Chondrocyte (in vitro differentiated cells): ENCODE data around the gene NLRP6. TPM values are rescaled to one million over a fixed set of nuclear protein-coding genes. Genes with fewer than 3 reads are reported as not detected.
"Not testable (repeated sequence)": the region's sequence is repeated elsewhere in the genome, so short reads cannot be mapped to it uniquely, and the experiment has no call there.

Source experiments
- DNase-seq: peaks from one replicate; pipeline ENCODE4 v3.0.0; 2021; ENCODE audit warnings: mixed read lengths, low spot score
- H3K27ac Mint-ChIP-seq: one replicate; pipeline ENCODE4 v1.8.0; 2021; ENCODE audit warnings: mild to moderate bottlenecking, moderate library complexity, mixed read lengths; ENCODE audit not compliant: unreplicated experiment
- H3K27me3 Mint-ChIP-seq: 2 replicates; pipeline ENCODE4 v1.8.0; 2021; ENCODE audit warnings: low read depth, mixed read lengths
- H3K36me3 Mint-ChIP-seq: 2 replicates; pipeline ENCODE4 v1.8.0; 2021; ENCODE audit warnings: low read depth, mixed read lengths
- H3K4me1 Mint-ChIP-seq: 2 replicates; pipeline ENCODE4 v1.8.0; 2021; ENCODE audit warnings: low read depth, mild to moderate bottlenecking, mixed read lengths
- H3K4me3 Mint-ChIP-seq: one replicate; pipeline ENCODE4 v1.8.0; 2021; ENCODE audit warnings: mild to moderate bottlenecking, moderate library complexity, mixed read lengths; ENCODE audit not compliant: unreplicated experiment
- H3K9me3 Mint-ChIP-seq: 2 replicates; pipeline ENCODE4 v1.8.0; 2021; ENCODE audit warnings: low read depth, mixed read lengths
- CTCF ChIP-seq: fragments of 200-600 bp; sonication (generic); IDR thresholded peaks from 2 replicates; pipeline ENCODE4 v1.5.0; 2021; ENCODE audit warnings: antibody characterized with exemption, mild to moderate bottlenecking, moderate library complexity
- total RNA-seq: library from RNA; stranded (reverse); gene quantifications from 3 replicates; pipeline ENCODE4 v1.2.1, GENCODE V29; 2021

NLRP6 gene
- total RNA-seq, 1 donor from 2014 or later: not detected

- Mint-ChIP-seq H3K4me1 (peaks cover 7% of the 10 kb centered on the region), H3K4me3 (peak overlapping the region; percentile 52), H3K36me3 (no peaks in the 10 kb centered on the region), H3K9me3 (no peaks in the 10 kb centered on the region), H3K27ac (no peak overlapping the region), H3K27me3 (peaks cover 9% of the 10 kb centered on the region)
- TF ChIP-seq CTCF: no peak
- no peak for DNase-seq
These were observed 10.7 kb upstream of the NLRP6 start for GRCh38 chr11:267491-267994.

- DNase-seq, H3K27ac Mint-ChIP-seq, H3K36me3 Mint-ChIP-seq, H3K4me1 Mint-ChIP-seq, H3K4me3 Mint-ChIP-seq, H3K9me3 Mint-ChIP-seq: not testable (repeated sequence)
- H3K27me3 Mint-ChIP-seq: peaks cover 11% of the 10 kb centered on the region
- TF ChIP-seq CTCF: peak; percentile 39
These were observed 9.5 kb upstream of the NLRP6 start for GRCh38 chr11:268716-269145.

DNA sequence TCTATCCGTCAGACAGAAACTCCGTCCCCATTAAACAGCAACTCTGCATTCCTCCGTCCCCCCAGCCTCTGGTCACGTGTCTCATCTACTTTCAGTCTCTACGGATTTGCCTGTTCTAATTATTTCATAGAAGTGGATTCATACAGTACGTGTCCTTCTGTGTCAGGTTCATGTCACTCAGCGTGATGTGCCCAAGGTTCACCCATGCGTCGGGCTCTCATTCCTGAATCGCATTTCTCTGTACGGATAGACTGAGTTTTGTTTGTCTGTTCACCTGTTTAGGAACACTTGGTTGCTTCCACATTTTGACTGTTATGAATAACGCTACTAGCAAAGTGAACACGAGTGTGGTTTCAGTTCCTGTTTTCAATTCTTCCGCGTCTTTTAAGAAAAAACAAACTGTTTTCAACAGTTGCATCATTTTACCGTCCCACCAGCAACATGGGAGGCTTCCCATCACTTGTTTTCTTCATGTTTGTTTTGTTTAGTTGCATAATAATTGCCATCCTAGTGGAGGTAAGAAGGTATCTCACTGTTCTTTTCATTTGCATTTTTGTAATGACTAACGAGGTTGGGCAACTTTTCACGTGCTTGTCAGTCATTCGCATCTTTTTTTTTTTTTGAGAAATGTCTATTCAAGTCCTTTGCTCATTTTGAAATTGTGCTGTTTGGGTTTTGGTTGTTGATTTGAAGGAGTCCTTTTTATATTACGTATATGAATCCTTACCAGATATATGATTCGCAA lies 8.9 kb upstream of the NLRP6 start:
- Mint-ChIP-seq H3K27ac (no peak overlapping the region), H3K36me3 (no peaks in the 10 kb centered on the region), H3K4me1 (peaks cover 7% of the 10 kb centered on the region), H3K27me3 (peaks cover 11% of the 10 kb centered on the region), H3K4me3 (no peak overlapping the region), H3K9me3 (no peaks in the 10 kb centered on the region)
- peak; percentile 8 for TF ChIP-seq CTCF
- no peak for DNase-seq

DNA sequence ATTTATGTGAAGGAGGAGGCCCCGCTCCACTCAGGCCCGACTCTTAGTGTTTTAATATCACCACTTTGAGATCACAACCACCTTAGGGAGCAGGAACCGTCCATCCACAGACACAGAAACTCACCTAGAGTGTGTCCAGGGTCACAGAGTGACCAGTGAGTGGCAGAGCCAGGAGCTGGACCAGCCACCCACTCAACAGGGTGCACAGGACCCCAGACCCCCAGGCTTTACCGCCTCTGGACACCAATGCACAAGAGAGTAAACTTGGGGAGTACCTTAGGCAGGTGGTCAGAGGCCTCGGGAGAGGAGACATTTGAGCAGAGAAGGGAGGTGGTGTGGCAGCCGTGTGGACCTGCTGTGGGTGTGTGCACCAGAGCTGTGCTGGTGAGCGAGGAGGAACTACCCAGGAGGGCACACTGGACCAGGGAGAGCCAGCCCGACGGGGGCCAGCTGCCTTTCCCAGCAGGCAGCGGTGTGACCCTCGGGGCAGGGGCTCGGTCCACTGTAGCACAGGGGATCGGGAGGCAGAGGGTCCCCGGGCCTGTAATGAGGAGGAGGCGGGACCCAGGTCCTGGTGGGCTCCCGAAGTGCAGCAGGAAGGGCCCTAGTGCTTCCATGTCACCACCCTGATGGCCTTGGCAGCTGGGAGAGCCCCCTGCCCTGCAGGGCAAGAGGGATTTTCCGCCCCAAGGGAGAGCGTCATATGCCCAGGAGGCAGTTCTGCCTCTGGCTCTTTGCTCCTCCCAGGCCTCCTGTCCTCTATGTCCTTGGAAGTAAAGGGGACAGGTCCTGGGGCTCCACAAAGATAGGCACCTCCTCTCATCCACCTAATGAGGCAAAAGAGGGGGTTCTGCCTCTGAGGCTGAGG lies 7.5 kb upstream of the NLRP6 start:
- Mint-ChIP-seq H3K9me3 (no peaks in the 10 kb centered on the region), H3K4me3 (no peak overlapping the region), H3K36me3 (no peaks in the 10 kb centered on the region), H3K4me1 (peaks cover 7% of the 10 kb centered on the region), H3K27ac (no peak overlapping the region), H3K27me3 (peaks cover 11% of the 10 kb centered on the region)
- TF ChIP-seq CTCF: no peak
- DNase-seq: no peak

- no peak for DNase-seq
- Mint-ChIP-seq H3K27ac (no peak overlapping the region), H3K27me3 (peaks cover 11% of the 10 kb centered on the region), H3K4me3 (no peak overlapping the region), H3K36me3 (no peaks in the 10 kb centered on the region), H3K9me3 (peaks cover 4% of the 10 kb centered on the region), H3K4me1 (peaks cover 7% of the 10 kb centered on the region)
- TF ChIP-seq CTCF: no peak
These were observed 6.9 kb upstream of the NLRP6 start for GRCh38 chr11:271319-271715.
